Mucosa of gallbladder (tissue), 1 donor: ENCODE results near the gene DDX27. TPM values are rescaled to one million over a fixed set of nuclear protein-coding genes. Genes with fewer than 3 reads are reported as not detected.

Experiments used
- DNase-seq: peaks from one replicate; pipeline ENCODE4 v3.0.0-alpha.2; 2020; ENCODE audit warnings: low spot score
- total RNA-seq: library from RNA; stranded (reverse); gene quantifications from one replicate; pipeline ENCODE4 v1.2.1, GENCODE V29; 2021
- donor health status: DM: no; HTN: no; CAD: no.

The DDX27 gene
- total RNA-seq, 1 donor from 2014 or later, result 32.6 TPM

- no peak for DNase-seq
Measured at GRCh38 chr20:49248301-49248700, 29.1 kb downstream of the DDX27 start.

- no peak for DNase-seq
Measured at GRCh38 chr20:49248879-49249665, 29.9 kb downstream of the DDX27 start.

GRCh38 chr20:49252556-49253350 is 33.5 kb downstream of the DDX27 start:
- no peak for DNase-seq

- no peak for DNase-seq
Measured at GRCh38 chr20:49256261-49256660, 37.0 kb downstream of the DDX27 start.

- no peak for DNase-seq
Measured at GRCh38 chr20:49259284-49259683, 40.1 kb downstream of the DDX27 start.

GRCh38 chr20:49259799-49260198 is 40.6 kb downstream of the DDX27 start:
- DNase-seq, result no peak

GRCh38 chr20:49260218-49260617 is 41.0 kb downstream of the DDX27 start:
- no peak for DNase-seq

- DNase-seq, result no peak
Measured at GRCh38 chr20:49261173-49261572, 42.0 kb downstream of the DDX27 start.

GRCh38 chr20:49262444-49262843 is 43.2 kb downstream of the DDX27 start:
- DNase-seq, result no peak

GRCh38 chr20:49267327-49267726 is 48.1 kb downstream of the DDX27 start:
- DNase-seq, result no peak

GRCh38 chr20:49268600-49269365 is 49.6 kb downstream of the DDX27 start:
- no peak for DNase-seq

- DNase-seq, result no peak
Measured at GRCh38 chr20:49270177-49270576, 51.0 kb downstream of the DDX27 start.

GRCh38 chr20:49270736-49271135 is 51.5 kb downstream of the DDX27 start:
- no peak for DNase-seq

GRCh38 chr20:49272654-49273053 is 53.4 kb downstream of the DDX27 start:
- DNase-seq, result no peak

- DNase-seq, result no peak
Measured at GRCh38 chr20:49273696-49274277, 54.6 kb downstream of the DDX27 start.

- no peak for DNase-seq
Measured at GRCh38 chr20:49275216-49275615, 56.0 kb downstream of the DDX27 start.

GRCh38 chr20:49275636-49276035 is 56.4 kb downstream of the DDX27 start:
- no peak for DNase-seq

- no peak for DNase-seq
Measured at GRCh38 chr20:49276161-49276960, 57.1 kb downstream of the DDX27 start.

GRCh38 chr20:49276961-49277785 is 58.0 kb downstream of the DDX27 start:
- DNase-seq, result no peak

- no peak for DNase-seq
Measured at GRCh38 chr20:49277786-49278035, 58.5 kb downstream of the DDX27 start.
